IMR-90 (cell line): ENCODE results near the gene MCM3AP. TPM values are rescaled to one million over a fixed set of nuclear protein-coding genes. Genes with fewer than 3 reads are reported as not detected.

Source experiments
- ATAC-seq: fragments of 200-7000 bp; cut with Tn5 transposase; 2 replicates; pipeline ENCODE4 v1.9.1; 2020; ENCODE audit warnings: low read depth, mild to moderate bottlenecking, moderate library complexity
- BruUV-seq: library from RNA; stranded (reverse); fragments of 400-500 nt; replicated peaks from 2 replicates; lab custom pipeline; 2021; lab: Mats Ljungman, UMichigan
- CTCF ChIA-PET: fragments of 300-600 bp; formaldehyde crosslinking; extraction: SDS; loops from one replicate; lab custom pipeline; 2021; ENCODE audit warnings: antibody characterized with exemption; lab: Yijun Ruan, JAX
- POLR2A ChIA-PET: fragments of 300-600 bp; sonication (Branson Sonifier 250); formaldehyde crosslinking; loops from one replicate; lab custom pipeline; 2022; ENCODE audit warnings: antibody characterized with exemption; ENCODE audit not compliant: unreplicated experiment; lab: Charles Lee
- DNase-seq: peaks from one replicate; pipeline ENCODE4 v3.0.0; 2013
- H2AFZ ChIP-seq: replicated peaks from 2 replicates; pipeline ENCODE3; 2013; ENCODE audit warnings: low read length, mild to moderate bottlenecking; ENCODE audit not compliant: poor library complexity
- H2AK5ac ChIP-seq: 2 replicates; pipeline ENCODE4 v1.6.1; 2013; ENCODE audit warnings: low read depth, low read length, inconsistent platforms
- H2AK9ac ChIP-seq: replicated peaks from 2 replicates; pipeline ENCODE3; 2013; ENCODE audit warnings: mild to moderate bottlenecking, low read depth, low read length, moderate library complexity; ENCODE audit not compliant: poor library complexity
- H2BK120ac ChIP-seq: 2 replicates; pipeline ENCODE4 v1.6.1; 2013; ENCODE audit warnings: low read depth, low read length, inconsistent platforms
- H2BK15ac ChIP-seq: 3 replicates; pipeline ENCODE4 v1.6.1; 2013; ENCODE audit warnings: low read depth, low read length, inconsistent platforms
- H2BK20ac ChIP-seq: 2 replicates; pipeline ENCODE4 v1.6.1; 2013; ENCODE audit warnings: low read depth, mild to moderate bottlenecking, inconsistent platforms, low read length, moderate library complexity
- H2BK5ac ChIP-seq: 2 replicates; pipeline ENCODE4 v1.6.1; 2013; ENCODE audit warnings: mild to moderate bottlenecking, low read depth, low read length, inconsistent platforms; ENCODE audit not compliant: poor library complexity, severe bottlenecking
- H3K14ac ChIP-seq: replicated peaks from 2 replicates; pipeline ENCODE4 v1.6.1; 2013; ENCODE audit warnings: low read depth, low read length, inconsistent platforms
- H3K18ac ChIP-seq: 2 replicates; pipeline ENCODE4 v1.6.1; 2013; ENCODE audit warnings: low read depth, low read length, control low read depth
- H3K23ac ChIP-seq: 2 replicates; pipeline ENCODE4 v1.6.1; 2013; ENCODE audit warnings: low read depth, low read length, inconsistent platforms
- H3K27ac ChIP-seq: 2 replicates; pipeline ENCODE4 v1.5.1; 2013; ENCODE audit warnings: mild to moderate bottlenecking, control low read depth, low read length; ENCODE audit not compliant: insufficient read depth
- H3K27me3 ChIP-seq: 2 replicates; pipeline ENCODE4 v1.6.1; 2013; ENCODE audit warnings: low read length; ENCODE audit not compliant: control insufficient read depth, insufficient read depth
- H3K36me3 ChIP-seq: 2 replicates; pipeline ENCODE4 v1.6.1; 2013; ENCODE audit warnings: low read length, mixed read lengths; ENCODE audit not compliant: control insufficient read depth, insufficient read depth
- H3K4ac ChIP-seq: 2 replicates; pipeline ENCODE4 v1.6.1; 2013; ENCODE audit warnings: low read depth, low read length, inconsistent platforms
- H3K4me1 ChIP-seq: 2 replicates; pipeline ENCODE4 v1.6.1; 2013; ENCODE audit warnings: low read length, mixed read lengths; ENCODE audit not compliant: control insufficient read depth, insufficient read depth
- H3K4me2 ChIP-seq: 2 replicates; pipeline ENCODE4 v1.6.1; 2013; ENCODE audit warnings: low read depth, mild to moderate bottlenecking, control low read depth, low read length, moderate library complexity
- H3K4me3 ChIP-seq: 2 replicates; pipeline ENCODE4 v1.5.1; 2013; ENCODE audit warnings: low read depth, mild to moderate bottlenecking, control low read depth, low read length, moderate library complexity; ENCODE audit not compliant: insufficient read depth
- H3K56ac ChIP-seq: 2 replicates; pipeline ENCODE4 v1.6.1; 2013; ENCODE audit warnings: low read length, inconsistent platforms; ENCODE audit not compliant: insufficient read depth; ENCODE audit errors: extremely low read depth
- H3K79me1 ChIP-seq, 2 experiments: 2 replicates each; pipeline ENCODE4 v1.6.1; 2013; ENCODE audit warnings: low read length in 2 of 2, inconsistent platforms in 1 of 2, low read depth in 1 of 2
- H3K9ac ChIP-seq: 2 replicates; pipeline ENCODE4 v1.6.1; 2013; ENCODE audit warnings: low read depth, low read length, control low read depth
- H3K9me1 ChIP-seq: 2 replicates; pipeline ENCODE4 v1.6.1; 2013; ENCODE audit warnings: low read length, inconsistent platforms; ENCODE audit not compliant: insufficient read depth
- H3K9me3 ChIP-seq: 2 replicates; pipeline ENCODE4 v1.6.1; 2013; ENCODE audit warnings: low read length; ENCODE audit not compliant: control insufficient read depth, insufficient read depth
- H4K20me1 ChIP-seq: 2 replicates; pipeline ENCODE4 v1.6.1; 2013; ENCODE audit warnings: low read length, inconsistent platforms; ENCODE audit not compliant: insufficient read depth
- H4K5ac ChIP-seq: 2 replicates; pipeline ENCODE4 v1.6.1; 2013; ENCODE audit warnings: mild to moderate bottlenecking, low read depth, low read length, control low read depth
- H4K8ac ChIP-seq, 2 experiments: 2 replicates each; pipeline ENCODE4 v1.6.1; 2013; ENCODE audit warnings: low read depth in 2 of 2, low read length in 2 of 2, control low read depth in 1 of 2, inconsistent platforms in 1 of 2
- H4K91ac ChIP-seq: 2 replicates; pipeline ENCODE4 v1.6.1; 2013; ENCODE audit warnings: low read depth, low read length, inconsistent platforms; ENCODE audit not compliant: insufficient read depth
- BHLHE40 ChIP-seq: fragments of 150-350 bp; IDR thresholded peaks from 2 replicates; pipeline ENCODE4 v1.6.1; 2016; ENCODE audit warnings: mild to moderate bottlenecking, low read depth, low read length
- CEBPB ChIP-seq: IDR thresholded peaks from 2 replicates; pipeline ENCODE4 v1.6.1; 2012; ENCODE audit warnings: low read depth, low read length, improper control_type of control experiment
- CHD1 ChIP-seq: IDR thresholded peaks from 2 replicates; pipeline ENCODE4 v1.6.1; 2012; ENCODE audit warnings: low read depth, low read length, improper control_type of control experiment
- CTCF ChIP-seq: conservative IDR thresholded peaks from 2 replicates; pipeline ENCODE4 v1.5.1; 2012; ENCODE audit warnings: mild to moderate bottlenecking, low read depth, low read length, improper control_type of control experiment
- ELK1 ChIP-seq: fragments of 150-350 bp; IDR thresholded peaks from 2 replicates; pipeline ENCODE4 v1.6.1; 2016; ENCODE audit warnings: low read depth, mild to moderate bottlenecking, low read length, moderate library complexity, borderline replicate concordance
- FOS ChIP-seq: fragments of 150-350 bp; IDR thresholded peaks from 2 replicates; pipeline ENCODE4 v1.6.1; 2016; ENCODE audit warnings: low read depth, low read length
- MAFK ChIP-seq: IDR thresholded peaks from 2 replicates; pipeline ENCODE4 v1.6.1; 2012; ENCODE audit warnings: low read depth, low read length, improper control_type of control experiment
- MAZ ChIP-seq: IDR thresholded peaks from 2 replicates; pipeline ENCODE4 v1.6.1; 2012; ENCODE audit warnings: low read depth, mild to moderate bottlenecking, low read length, improper control_type of control experiment, moderate library complexity, borderline replicate concordance
- MXI1 ChIP-seq: IDR thresholded peaks from 2 replicates; pipeline ENCODE4 v1.6.1; 2012; ENCODE audit warnings: low read depth, mild to moderate bottlenecking, low read length, moderate library complexity, borderline replicate concordance
- NFE2L2 ChIP-seq: fragments of 150-350 bp; IDR thresholded peaks from 2 replicates; pipeline ENCODE4 v1.6.1; 2016; ENCODE audit warnings: low read depth, mild to moderate bottlenecking, low read length
- POLR2A ChIP-seq: IDR thresholded peaks from 2 replicates; pipeline ENCODE4 v1.6.1; 2012; ENCODE audit warnings: mild to moderate bottlenecking, low read depth, low read length
- RAD21 ChIP-seq: IDR thresholded peaks from 2 replicates; pipeline ENCODE4 v1.6.1; 2012; ENCODE audit warnings: low read length, improper control_type of control experiment
- RCOR1 ChIP-seq: IDR thresholded peaks from 2 replicates; pipeline ENCODE4 v1.6.1; 2012; ENCODE audit warnings: mild to moderate bottlenecking, low read length, improper control_type of control experiment; ENCODE audit not compliant: insufficient replicate concordance
- RFX5 ChIP-seq: IDR thresholded peaks from 2 replicates; pipeline ENCODE4 v1.8.0; 2012; ENCODE audit warnings: low read depth, mild to moderate bottlenecking, low read length, moderate library complexity
- SMC3 ChIP-seq: fragments of 150-350 bp; IDR thresholded peaks from 2 replicates; pipeline ENCODE4 v1.6.1; 2016; ENCODE audit warnings: low read depth, mild to moderate bottlenecking, antibody characterized with exemption, low read length, moderate library complexity
- USF2 ChIP-seq: fragments of 150-350 bp; IDR thresholded peaks from 2 replicates; pipeline ENCODE4 v1.6.1; 2017; ENCODE audit warnings: mild to moderate bottlenecking, antibody characterized with exemption, low read length, low read depth
- WGBS, 2 experiments: methylation state at CpG; one replicate each; pipeline versions ENCODE4 v1.1.5 to v1.1.7; 2013; ENCODE audit warnings: missing lambda C conversion rate in 2 of 2; ENCODE audit not compliant: insufficient read length in 1 of 2; ENCODE audit errors: extremely low coverage in 2 of 2; 5-methylcytosine and 5-hydroxymethylcytosine counted together
- dilution Hi-C: fragments of 300-500 bp; cut with HindIII; formaldehyde crosslinking; loops from one replicate; pipeline ENCODE4 v1.14.3; 2018; ENCODE audit warnings: low sequenced_read_pairs; ENCODE audit not compliant: unreplicated experiment
- in situ Hi-C: fragments of 300-500 bp; cut with MboI; formaldehyde crosslinking; loops from 3 replicates; pipeline ENCODE4 v1.14.3; 2019; ENCODE audit warnings: low sequenced_read_pairs, inconsistent platforms, mixed read lengths
- intact Hi-C: fragments of 100-400 bp; cut with micrococcal nuclease; formaldehyde crosslinking; loops from 2 replicates; pipeline ENCODE4 v1.10.0; 2022
- polyA plus RNA-seq, 3 experiments: library from polyadenylated mRNA; depleted of rRNA; stranded (reverse); fragments of >200 nt; gene quantifications; 2 replicates each; pipeline ENCODE4 v1.2.3, GENCODE V29; 2012; ENCODE audit warnings: low replicate concordance in 1 of 3
- total RNA-seq: library from RNA; depleted of rRNA; stranded (reverse); fragments of >200 nt; gene quantifications from 2 replicates; pipeline ENCODE4 v1.2.3, GENCODE V29; 2012

MCM3AP gene
- total and polyA plus RNA-seq, 2 of the 4 experiments (the other 2 are of a cell fraction), result 46.5 to 63.1 TPM

DNA sequence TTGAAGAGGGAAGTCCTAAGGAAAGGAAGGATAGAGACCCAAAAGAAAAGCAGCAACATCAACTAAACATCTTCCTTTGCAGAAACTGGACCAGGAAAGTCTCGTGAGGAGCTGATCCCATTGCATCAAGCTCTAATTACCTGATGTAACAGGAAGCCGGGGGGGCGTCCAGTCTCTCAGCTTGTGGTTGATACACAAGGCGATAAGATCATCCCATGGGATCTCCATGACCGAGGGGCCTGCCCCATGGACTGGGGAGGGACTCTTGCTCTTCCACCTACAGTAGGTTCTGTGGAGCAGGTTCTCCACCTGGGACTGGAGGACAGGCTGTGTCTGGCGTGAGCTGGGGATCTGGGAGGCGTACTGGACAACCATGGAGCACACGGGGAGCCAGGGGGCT lies 42.1 kb downstream of the MCM3AP start:
- in situ Hi-C loops (no loop called here), dilution Hi-C loops (no loop called here), intact Hi-C loops (loop anchor here (5.0 kb wide), 1 partner anchor 39 kb away; no protein-coding TSS in a partner anchor)
- H4K20me1 ChIP-seq, result peaks cover 6% of the 10 kb centered on the region
- no peak overlapping the region for H2BK120ac ChIP-seq
- 96% methylated on average over 7 of the region's 8 CpGs; no CpG with 5 or more reads in 1 of the 2 experiments for WGBS, 2 experiments
- no peak overlapping the region for H2BK5ac ChIP-seq
- no peak overlapping the region for H4K8ac ChIP-seq
- H4K5ac ChIP-seq, result no peak overlapping the region
- H3K23ac ChIP-seq, result no peak overlapping the region
- no peak overlapping the region for H2AK5ac ChIP-seq
- peaks cover 5 to 27% of the 10 kb centered on the region in 2 experiments; a peak in 3 of 4 replicates for H3K79me1 ChIP-seq
- no peak overlapping the region for H3K4me2 ChIP-seq
- no peak overlapping the region for H3K4ac ChIP-seq
- peaks cover 72% of the 10 kb centered on the region for H3K36me3 ChIP-seq
- no peak overlapping the region for H3K4me3 ChIP-seq
- ChIA-PET POLR2A (no interaction called here), CTCF (no interaction called here)
- H3K27me3 ChIP-seq, result no peaks in the 10 kb centered on the region
- DNase-seq (no peak), ATAC-seq (no peak)
- no peak overlapping the region for H3K14ac ChIP-seq
- no peaks in the 10 kb centered on the region for H3K9me3 ChIP-seq
- H3K56ac ChIP-seq, result no peak overlapping the region
- H3K9ac ChIP-seq, result no peak overlapping the region
- no peak overlapping the region for H2BK15ac ChIP-seq
- H2AK9ac ChIP-seq, result no peak overlapping the region
- H4K91ac ChIP-seq, result no peak overlapping the region
- BruUV-seq, result no TSS peak
- no peak overlapping the region for H2AFZ ChIP-seq
- no peaks in the 10 kb centered on the region; the same call in 1 of the 2 replicates for H3K4me1 ChIP-seq
- peaks cover 23% of the 10 kb centered on the region for H3K9me1 ChIP-seq
- TF ChIP-seq FOS, result no peak
- no peak for TF ChIP-seq CHD1
- no peak for TF ChIP-seq RCOR1
- no peak for TF ChIP-seq CEBPB
- TF ChIP-seq MXI1, result no peak
- no peak for TF ChIP-seq MAFK
- TF ChIP-seq RFX5, result no peak
- TF ChIP-seq USF2, result no peak
- TF ChIP-seq POLR2A, result no peak
- no peak for TF ChIP-seq NFE2L2
- TF ChIP-seq MAZ, result no peak
- TF ChIP-seq SMC3, result no peak
- TF ChIP-seq ELK1, result no peak
- TF ChIP-seq CTCF, result no peak
- TF ChIP-seq RAD21, result no peak
- no peak for TF ChIP-seq BHLHE40
- H3K18ac ChIP-seq, result no peak overlapping the region
- no peak overlapping the region for H2BK20ac ChIP-seq
- H3K27ac ChIP-seq, result no peak overlapping the region
